Left lung (tissue), 10 donors: Measurements from ENCODE around the gene RGS7. TPM values are rescaled to one million over a fixed set of nuclear protein-coding genes. Genes with fewer than 3 reads are reported as not detected.
"Not testable (repeated sequence)": the region's sequence is repeated elsewhere in the genome, so short reads cannot be mapped to it uniquely, and the experiment has no call there.

Experiments used
- ATAC-seq: fragments of 200-7000 bp; cut with Tn5 transposase; one replicate; pipeline ENCODE4 v1.9.1; 2020; ENCODE audit warnings: moderate library complexity
- DNase-seq, 4 donors: peaks; one replicate each; pipeline ENCODE4 v3.0.0-alpha.2; 2013 to 2020
- H3K27ac ChIP-seq, 2 donors: fragments of 200-600 bp; sonication (generic) in 1 of 2; one replicate each; pipeline versions ENCODE4 v1.5.0 to v1.8.0; 2020 to 2021
- H3K27me3 ChIP-seq, 2 donors: fragments of 200-600 bp; sonication (generic) in 1 of 2; one replicate each; pipeline versions ENCODE4 v1.5.0 to v1.8.0; 2020 to 2021
- H3K36me3 ChIP-seq, 2 donors: fragments of 200-600 bp; sonication (generic) in 1 of 2; one replicate each; pipeline versions ENCODE4 v1.5.0 to v1.8.0; 2020 to 2021
- H3K4me1 ChIP-seq, 2 donors: fragments of 200-600 bp; one replicate each; pipeline ENCODE4 v1.8.0; 2021
- H3K4me3 ChIP-seq, 2 donors: fragments of 200-600 bp; sonication (generic) in 1 of 2; one replicate each; pipeline versions ENCODE4 v1.5.0 to v1.8.0; 2020 to 2021; ENCODE audit warnings: mild to moderate bottlenecking in 1 of 2
- H3K9me3 ChIP-seq, 2 donors: fragments of 200-600 bp; sonication (generic) in 1 of 2; one replicate each; pipeline versions ENCODE4 v1.5.0 to v1.8.0; 2020 to 2021
- intact Hi-C, 2 donors: fragments of 100-400 bp; cut with DNase I; formaldehyde crosslinking; loops; one replicate each; pipeline versions ENCODE4 v1.11.2 to v1.14.2; 2022
- polyA plus RNA-seq, 6 donors: library from polyadenylated mRNA; unstranded; fragments of 120-200 nt; gene quantifications; one replicate each; pipeline ENCODE4 v1.2.1, GENCODE V29; 2013; ENCODE audit not compliant: insufficient read length in 6 of 6
- total RNA-seq, 2 donors: library from RNA; stranded (reverse); fragmentation: NEBNext Ultra II Directional; extraction: Animal tissue kit (Norgen Biotek cat#: 25700); gene quantifications; one replicate each; pipeline ENCODE4 v1.2.1, GENCODE V29; 2021
- TF ChIP-seq, protein P1 (sequence below), 2 donors: fragments of 200-600 bp; sonication (generic) in 1 of 2; IDR thresholded peaks; one replicate each; pipeline versions ENCODE4 v1.5.0 to v1.8.0; 2021; ENCODE audit warnings: antibody characterized with exemption in 2 of 2
- donor health status: DM: no; HTN: yes; CAD: no.
- donor health status: DM: no; HTN: no; CAD: no.

RGS7 gene
- total and polyA plus RNA-seq, 8 donors, result 0.11 to 0.43 (median 0.30) TPM; not detected in 2

DNA sequence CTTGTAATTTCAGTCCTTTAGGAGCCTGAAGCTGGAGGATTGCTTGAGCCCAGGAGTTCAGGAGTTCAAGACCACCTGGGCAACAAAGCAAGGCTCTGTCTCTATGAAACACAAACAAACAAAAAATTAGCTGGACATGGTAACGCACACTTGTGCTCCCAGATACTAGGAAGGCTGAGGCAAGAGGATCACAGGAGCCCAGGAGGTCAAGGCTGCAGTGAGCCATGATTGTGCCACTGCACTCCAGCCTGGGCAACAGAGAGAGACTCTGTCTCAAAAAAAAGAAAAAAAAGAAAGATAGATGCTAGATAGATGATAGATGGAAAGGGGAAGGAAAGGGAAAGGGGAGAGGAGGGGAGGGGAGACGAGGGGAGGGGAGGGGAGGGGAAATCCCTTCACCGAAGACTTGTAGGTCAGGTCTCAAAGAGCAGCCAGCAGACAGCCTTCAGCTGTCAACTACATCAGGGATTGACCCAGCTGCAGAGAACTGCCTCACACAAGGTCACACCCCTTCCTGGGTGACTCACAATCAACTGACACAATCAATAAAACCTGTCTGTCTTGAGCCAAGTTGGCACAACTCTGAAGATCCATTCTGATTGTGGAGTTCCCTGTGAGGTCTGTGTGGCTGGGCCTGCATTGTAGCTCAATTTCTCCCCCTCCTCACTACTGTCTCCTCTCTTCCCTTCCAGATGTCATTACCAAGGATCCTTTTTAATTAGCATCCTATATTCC, 200.6 kb downstream of the RGS7 start:
- Histone ChIP-seq H3K27ac (no peak overlapping the region), H3K36me3 (no peaks in the 10 kb centered on the region), H3K9me3 (peaks cover 0 to 4% of the 10 kb centered on the region in 2 donors), H3K27me3 (no peaks in the 10 kb centered on the region), H3K4me3 (no peak overlapping the region), H3K4me1 (no peaks in the 10 kb centered on the region)
- no peak for ATAC-seq
- TF ChIP-seq, protein P1, sequence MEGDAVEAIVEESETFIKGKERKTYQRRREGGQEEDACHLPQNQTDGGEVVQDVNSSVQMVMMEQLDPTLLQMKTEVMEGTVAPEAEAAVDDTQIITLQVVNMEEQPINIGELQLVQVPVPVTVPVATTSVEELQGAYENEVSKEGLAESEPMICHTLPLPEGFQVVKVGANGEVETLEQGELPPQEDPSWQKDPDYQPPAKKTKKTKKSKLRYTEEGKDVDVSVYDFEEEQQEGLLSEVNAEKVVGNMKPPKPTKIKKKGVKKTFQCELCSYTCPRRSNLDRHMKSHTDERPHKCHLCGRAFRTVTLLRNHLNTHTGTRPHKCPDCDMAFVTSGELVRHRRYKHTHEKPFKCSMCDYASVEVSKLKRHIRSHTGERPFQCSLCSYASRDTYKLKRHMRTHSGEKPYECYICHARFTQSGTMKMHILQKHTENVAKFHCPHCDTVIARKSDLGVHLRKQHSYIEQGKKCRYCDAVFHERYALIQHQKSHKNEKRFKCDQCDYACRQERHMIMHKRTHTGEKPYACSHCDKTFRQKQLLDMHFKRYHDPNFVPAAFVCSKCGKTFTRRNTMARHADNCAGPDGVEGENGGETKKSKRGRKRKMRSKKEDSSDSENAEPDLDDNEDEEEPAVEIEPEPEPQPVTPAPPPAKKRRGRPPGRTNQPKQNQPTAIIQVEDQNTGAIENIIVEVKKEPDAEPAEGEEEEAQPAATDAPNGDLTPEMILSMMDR (IDR thresholded peaks at IDR 0.05), result no peak
- intact Hi-C loops, result no loop called here
- no peak for DNase-seq

DNA sequence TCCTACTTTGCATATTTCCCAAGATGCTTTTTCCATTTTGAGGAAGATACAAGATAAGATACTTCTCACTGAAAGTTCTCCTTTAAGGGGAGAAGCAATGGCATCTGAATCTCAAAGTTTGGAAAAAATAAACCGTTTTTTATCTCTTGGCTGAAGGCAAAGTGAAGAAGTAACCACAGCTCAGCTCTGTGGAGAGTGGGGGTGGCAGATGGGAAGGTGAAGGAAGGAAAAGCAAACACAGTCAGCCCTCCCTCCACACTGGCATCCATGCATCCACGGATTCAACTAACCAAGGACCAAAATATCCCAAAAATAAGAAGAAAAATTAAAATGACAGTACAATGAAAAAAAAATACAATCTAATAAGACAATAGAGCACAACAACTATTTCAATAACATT, 211.1 kb downstream of the RGS7 start:
- DNase-seq, result no peak
- no peaks in the 10 kb centered on the region for H3K9me3 ChIP-seq
- H3K4me3 ChIP-seq, result no peak overlapping the region
- TF ChIP-seq, protein P1 (IDR thresholded peaks at IDR 0.05), result no peak
- no peaks in the 10 kb centered on the region for H3K27me3 ChIP-seq
- no peaks in the 10 kb centered on the region for H3K36me3 ChIP-seq
- intact Hi-C loops, result no loop called here
- H3K4me1 ChIP-seq, result no peaks in the 10 kb centered on the region
- no peak for ATAC-seq
- H3K27ac ChIP-seq, result no peak overlapping the region

DNA sequence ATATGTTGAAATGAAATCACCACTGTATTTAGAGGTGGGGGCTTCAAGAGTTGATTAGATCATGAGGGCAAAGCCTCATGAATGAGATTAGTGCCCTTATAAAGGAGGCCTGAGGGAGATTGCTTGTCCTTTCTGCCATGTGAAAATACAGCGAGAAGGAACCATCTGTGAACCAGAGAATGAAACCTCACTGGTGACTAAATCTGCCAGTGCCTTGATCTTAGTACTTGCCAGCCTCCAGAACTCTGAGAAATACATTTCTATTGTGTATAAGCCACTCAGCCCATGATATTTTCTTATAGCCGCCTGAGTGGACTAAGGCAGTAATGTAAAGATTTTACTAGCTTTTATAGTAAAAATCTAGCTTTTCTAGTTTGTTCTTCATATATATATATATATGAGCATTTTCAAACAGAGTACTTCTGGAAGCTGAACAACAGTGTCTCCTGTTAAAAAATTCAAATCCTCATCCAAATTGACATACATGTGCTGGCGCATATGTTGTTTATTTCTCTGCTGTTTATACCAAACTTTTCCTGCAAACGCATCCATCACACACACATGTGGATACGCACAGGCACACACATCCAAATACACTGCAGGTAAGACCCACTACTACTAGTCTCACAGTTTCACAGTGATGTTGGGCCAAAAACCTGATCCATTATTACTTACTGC, 213.1 kb downstream of the RGS7 start:
- H3K9me3 ChIP-seq, result no peaks in the 10 kb centered on the region
- TF ChIP-seq, protein P1 (IDR thresholded peaks at IDR 0.05), result no peak
- no peaks in the 10 kb centered on the region for H3K4me1 ChIP-seq
- intact Hi-C loops, result no loop called here
- DNase-seq, result no peak
- H3K27me3 ChIP-seq, result no peaks in the 10 kb centered on the region
- no peak overlapping the region for H3K27ac ChIP-seq
- ATAC-seq, result no peak
- no peak overlapping the region for H3K4me3 ChIP-seq
- no peaks in the 10 kb centered on the region for H3K36me3 ChIP-seq

DNA sequence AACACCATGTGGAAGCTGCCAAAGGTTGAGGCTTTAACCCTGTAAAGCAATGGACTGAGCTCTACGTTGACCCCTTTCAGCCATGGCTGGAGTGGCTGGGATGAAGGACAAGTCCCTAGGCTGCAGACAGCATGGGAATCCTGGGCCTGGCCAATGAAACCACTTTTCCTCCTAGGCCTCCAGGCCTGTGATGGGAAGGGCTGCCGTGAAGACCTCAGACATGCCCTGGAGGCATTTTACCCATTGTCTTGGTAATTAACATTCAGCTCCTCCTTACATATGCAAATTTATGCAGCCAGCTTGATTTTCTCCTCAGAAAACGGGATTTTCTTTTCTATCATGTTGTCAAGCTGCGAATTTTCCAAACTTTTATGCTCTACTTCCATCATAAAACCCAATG, 214.5 kb downstream of the RGS7 start:
- no peak overlapping the region for H3K27ac ChIP-seq
- ATAC-seq (no peak), DNase-seq (no peak)
- no peak overlapping the region for H3K4me3 ChIP-seq
- H3K4me1 ChIP-seq, result no peaks in the 10 kb centered on the region
- H3K36me3 ChIP-seq, result no peaks in the 10 kb centered on the region
- H3K27me3 ChIP-seq, result no peaks in the 10 kb centered on the region
- TF ChIP-seq, protein P1 (IDR thresholded peaks at IDR 0.05), result no peak
- intact Hi-C loops, result no loop called here
- H3K9me3 ChIP-seq, result no peaks in the 10 kb centered on the region

DNA sequence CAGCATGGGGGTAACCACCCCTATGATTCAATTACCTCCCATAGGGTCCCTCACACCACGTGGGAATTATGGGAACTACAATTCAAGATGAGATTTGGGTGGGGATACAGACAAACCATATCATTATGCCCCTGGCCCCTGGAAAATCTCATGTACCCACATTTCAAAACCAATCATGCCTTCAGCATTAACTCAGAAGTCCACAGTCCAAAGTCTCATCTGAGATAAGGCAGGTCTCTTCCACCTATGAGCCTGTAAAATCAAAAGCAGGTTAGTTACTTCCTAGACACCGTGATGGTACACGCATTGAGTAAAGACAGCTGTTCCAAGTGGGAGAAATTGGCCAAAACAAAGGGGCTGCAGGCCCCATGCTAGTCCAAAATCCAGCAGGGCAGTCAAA, 215.4 kb downstream of the RGS7 start:
- H3K4me1 ChIP-seq, H3K36me3 ChIP-seq, ATAC-seq, H3K4me3 ChIP-seq, intact Hi-C loops, H3K9me3 ChIP-seq, H3K27me3 ChIP-seq, DNase-seq, H3K27ac ChIP-seq: not testable (repeated sequence)
